GM18867 (cell line): ENCODE data around the gene RTP2.

Source experiments
- ATAC-seq: cut with Tn5 transposase; IDR thresholded peaks from one replicate; pipeline ENCODE4 v1.9.1; 2021; ENCODE audit warnings: mild to moderate bottlenecking, moderate library complexity; ENCODE audit not compliant: unreplicated experiment

Gene RTP2

GRCh38 chr3:187702507-187703033 is at the start of gene RTP2:
RTP2 (minus strand) TSS chr3:187702557; CDS start chr3:187702128, 429 bp downstream.
- no peak for ATAC-seq

- ATAC-seq: no peak
Observed at GRCh38 chr3:187750513-187751123, 48.3 kb upstream of the RTP2 start.

- ATAC-seq: no peak
Observed at GRCh38 chr3:187750006-187750512, 47.7 kb upstream of the RTP2 start.

- ATAC-seq: peak; percentile 31
Observed at GRCh38 chr3:187748050-187748481, 45.7 kb upstream of the RTP2 start.

GRCh38 chr3:187747506-187747905 is 45.1 kb upstream of the RTP2 start:
- ATAC-seq: no peak

GRCh38 chr3:187746442-187747281 is 44.3 kb upstream of the RTP2 start:
- no peak for ATAC-seq

- ATAC-seq: no peak
Observed at GRCh38 chr3:187746059-187746441, 43.7 kb upstream of the RTP2 start.

- ATAC-seq: peak; percentile 81
Observed at GRCh38 chr3:187745201-187746058, 43.1 kb upstream of the RTP2 start, which contains the start of gene BCL6. BCL6 (minus strand) TSS chr3:187745468; CDS start chr3:187733693, 11,775 bp downstream.

- ATAC-seq: no peak
Observed at GRCh38 chr3:187744169-187745151, 42.1 kb upstream of the RTP2 start.

- ATAC-seq: no peak
Observed at GRCh38 chr3:187743195-187744141, 41.1 kb upstream of the RTP2 start.

- ATAC-seq: no peak
Observed at GRCh38 chr3:187742351-187743171, 40.2 kb upstream of the RTP2 start.

GRCh38 chr3:187741403-187742350 is 39.3 kb upstream of the RTP2 start:
- no peak for ATAC-seq

- no peak for ATAC-seq
Observed at GRCh38 chr3:187740421-187741399, 38.4 kb upstream of the RTP2 start.

- ATAC-seq: peak; percentile 48
Observed at GRCh38 chr3:187739561-187740332, 37.4 kb upstream of the RTP2 start.
